HepG2 (cell line): ENCODE results near the gene GLRX5. TPM values are rescaled to one million over a fixed set of nuclear protein-coding genes. Genes with fewer than 3 reads are reported as not detected.
A peak's percentile ranks its signal among the peaks of the same experiment; 100 is the strongest.

Experiments used
- ARID3A ChIP-seq: IDR thresholded peaks from 2 replicates; pipeline ENCODE4 v1.6.1; 2012; ENCODE audit warnings: low read depth, low read length, improper control_type of control experiment
- CEBPZ ChIP-seq: IDR thresholded peaks from 2 replicates; pipeline ENCODE4 v1.6.1; 2012; ENCODE audit warnings: low read length, improper control_type of control experiment
- FOXM1 ChIP-seq: sonication (generic); formaldehyde crosslinking; IDR thresholded peaks from 2 replicates; pipeline ENCODE4 v1.5.0; 2020; ENCODE audit warnings: missing genetic modification reagents
- GABPA ChIP-seq, 2 experiments: IDR thresholded peaks; 2 replicates each; pipeline ENCODE4 v1.6.1; 2011 to 2016; ENCODE audit warnings: low read depth in 2 of 2, low read length in 1 of 2, missing biosample characterization in 1 of 2, missing genetic modification characterization in 1 of 2
- KLF9 ChIP-seq: IDR thresholded peaks from 2 replicates; pipeline ENCODE4 v1.6.1; 2016; ENCODE audit warnings: low read depth
- MAFK ChIP-seq, 2 experiments: IDR thresholded peaks in 1 of 2; conservative IDR thresholded peaks in 1 of 2; 2 replicates each; pipeline ENCODE4 v1.6.1; 2011; ENCODE audit warnings: improper control_type of control experiment in 2 of 2, low read length in 2 of 2
- MXD1 ChIP-seq: sonication (generic); formaldehyde crosslinking; IDR thresholded peaks from 2 replicates; pipeline ENCODE4 v1.4.0; 2020; ENCODE audit warnings: mild to moderate bottlenecking, missing genetic modification reagents
- MYPOP ChIP-seq: sonication (generic); formaldehyde crosslinking; IDR thresholded peaks from 2 replicates; pipeline ENCODE4 v1.8.1; 2023; ENCODE audit warnings: mild to moderate bottlenecking, moderate library complexity, missing genetic modification reagents
- NONO ChIP-seq, 2 experiments: fragments of 450-650 bp in 1 of 2; sonication (generic) in 1 of 2; formaldehyde crosslinking in 1 of 2; IDR thresholded peaks in 1 of 2; conservative IDR thresholded peaks in 1 of 2; 2 replicates each; pipeline versions ENCODE4 v1.6.1 to v1.8.0; 2017 to 2022; ENCODE audit warnings: mild to moderate bottlenecking in 1 of 2, missing genetic modification reagents in 1 of 2, moderate library complexity in 1 of 2
- PAX8 ChIP-seq: sonication (generic); formaldehyde crosslinking; IDR thresholded peaks from 2 replicates; pipeline ENCODE4 v1.8.0; 2022; ENCODE audit warnings: mild to moderate bottlenecking, missing genetic modification reagents, borderline replicate concordance
- RBM22 ChIP-seq: fragments of 200-400 bp; formaldehyde crosslinking; optimal IDR thresholded peaks from 2 replicates; pipeline ENCODE3; 2017; ENCODE audit warnings: mild to moderate bottlenecking, low read length, moderate library complexity
- RBM39 ChIP-seq: fragments of 200-400 bp; formaldehyde crosslinking; IDR thresholded peaks from one replicate; pipeline ENCODE4 v1.6.1; 2018; ENCODE audit warnings: antibody characterized with exemption, mild to moderate bottlenecking, low read depth, low read length; ENCODE audit not compliant: poor library complexity, severe bottlenecking
- SALL2 ChIP-seq: sonication (generic); formaldehyde crosslinking; IDR thresholded peaks from 2 replicates; pipeline ENCODE4 v1.8.1; 2023; ENCODE audit warnings: mild to moderate bottlenecking, missing genetic modification reagents, inconsistent platforms
- SOX6 ChIP-seq, 2 experiments: fragments of 450-650 bp in 1 of 2; sonication (generic) in 1 of 2; formaldehyde crosslinking in 1 of 2; IDR thresholded peaks; 2 replicates each; pipeline versions ENCODE4 v1.4.0 to v1.6.1; 2017 to 2020; ENCODE audit warnings: antibody characterized with exemption in 1 of 2, mild to moderate bottlenecking in 1 of 2, missing genetic modification reagents in 1 of 2
- TCF12 ChIP-seq, 2 experiments: fragments of 450-650 bp in 1 of 2; sonication (generic) in 1 of 2; formaldehyde crosslinking in 1 of 2; IDR thresholded peaks; 2 replicates each; pipeline versions ENCODE4 v1.6.1 to v1.8.0; 2017 to 2022; ENCODE audit warnings: antibody characterized with exemption in 1 of 2, mild to moderate bottlenecking in 1 of 2, missing genetic modification reagents in 1 of 2, moderate library complexity in 1 of 2
- ZNF547 ChIP-seq: sonication (generic); formaldehyde crosslinking; IDR thresholded peaks from 2 replicates; pipeline ENCODE4 v1.5.1; 2020; ENCODE audit warnings: mild to moderate bottlenecking, missing genetic modification reagents
- ZNF605 ChIP-seq: sonication (generic); formaldehyde crosslinking; IDR thresholded peaks from 2 replicates; pipeline ENCODE4 v1.8.0; 2022; ENCODE audit warnings: mild to moderate bottlenecking, missing genetic modification reagents
- ZNF672 ChIP-seq: sonication (generic); formaldehyde crosslinking; IDR thresholded peaks from 2 replicates; pipeline ENCODE4 v1.8.1; 2022; ENCODE audit warnings: missing genetic modification reagents
- ZNF841 ChIP-seq: sonication (generic); formaldehyde crosslinking; IDR thresholded peaks from 2 replicates; pipeline ENCODE4 v1.8.1; 2023; ENCODE audit warnings: missing genetic modification reagents, borderline replicate concordance
- polyA plus RNA-seq, 8 experiments: library from polyadenylated mRNA; depleted of rRNA in 3 of 8; stranded (reverse) in 7 of 8; unstranded in 1 of 8; fragments of >200 nt; fragmentation: Illumina TruSeq in 4 of 8; extraction: Trizol in 4 of 8; gene quantifications; 2 replicates each; pipeline versions ENCODE4 v1.2.1 to v1.2.3, GENCODE V29; 2011 to 2016; ENCODE audit warnings: low read depth in 4 of 8, missing spikeins in 1 of 8, mixed read lengths in 1 of 8; ENCODE audit not compliant: insufficient read depth in 1 of 8
- total RNA-seq, 5 experiments: library from RNA; depleted of rRNA; stranded (reverse); fragments of >200 nt; fragmentation: Illumina TruSeq; extraction: Trizol; gene quantifications; 2 replicates each; pipeline ENCODE4 v1.2.3, GENCODE V29; 2016; ENCODE audit warnings: low read depth in 1 of 5

The GLRX5 gene
- total and polyA plus RNA-seq, 2 of the 13 experiments (the other 11 are each of a cell fraction or from before 2014, with no cell fraction given): 122 to 146 TPM

GRCh38 chr14:95534299-95535225 lies at the start of gene GLRX5 (continued):
- TF ChIP-seq MAFK (conservative IDR thresholded peaks at IDR 0.05 in 1 of 2, IDR thresholded peaks at IDR 0.05 in 1 of 2; ENCODE audit: low read length in 2 of 2): no peak
- peak; percentile 92 for TF ChIP-seq RBM39
- TF ChIP-seq TCF12 (IDR thresholded peaks at IDR 0.05): no peak
- TF ChIP-seq TCF12 (CRISPR knock-in tag; IDR thresholded peaks at IDR 0.05): no peak
- TF ChIP-seq ZNF547: 0 out of 2 replicates have a peak, but pooled peaks have one; percentile 60
- TF ChIP-seq FOXM1: peak; percentile 62; the same call in 1 of the 2 replicates
- TF ChIP-seq SALL2: 0 out of 2 replicates have a peak, but pooled peaks have one; percentile 30
- peak; percentile 90; the same call in 1 of the 2 replicates for TF ChIP-seq MXD1 (CRISPR knock-in tag)
- TF ChIP-seq SOX6 (IDR thresholded peaks at IDR 0.05): no peak
- TF ChIP-seq SOX6 (CRISPR knock-in tag; IDR thresholded peaks at IDR 0.05): peak; percentile 53
- peak; percentile 72 for TF ChIP-seq RBM22
- TF ChIP-seq MYPOP (CRISPR knock-in tag): peak; percentile 44; the same call in 1 of the 2 replicates
- peak; percentile 99 for TF ChIP-seq GABPA (IDR thresholded peaks at IDR 0.05; ENCODE audit: low read depth, low read length)
- TF ChIP-seq GABPA (CRISPR knock-in tag; IDR thresholded peaks at IDR 0.05; ENCODE audit: low read depth): peak; percentile 99
- no peak for TF ChIP-seq NONO (IDR thresholded peaks at IDR 0.05)
- TF ChIP-seq NONO (CRISPR knock-in tag; conservative IDR thresholded peaks at IDR 0.05): peak; percentile 32; the same call in 1 of the 2 replicates
- TF ChIP-seq PAX8 (CRISPR knock-in tag): no peak
- no peak for TF ChIP-seq ZNF672 (CRISPR knock-in tag)
- peak; percentile 13; the same call in 1 of the 2 replicates for TF ChIP-seq ARID3A
- no peak for TF ChIP-seq ZNF841 (CRISPR knock-in tag)
- peak; percentile 92 for TF ChIP-seq CEBPZ
- TF ChIP-seq KLF9 (CRISPR knock-in tag): no peak
- TF ChIP-seq ZNF605 (CRISPR knock-in tag): no peak
